A673 (cell line): ENCODE measurements around the gene KAZN.

ENCODE experiments used
- EZH2 ChIP-seq: fragments of 200-600 bp; sonication (generic); IDR thresholded peaks from 2 replicates; pipeline ENCODE4 v1.6.1; 2017; ENCODE audit warnings: borderline replicate concordance, low read depth, mild to moderate bottlenecking, mixed read lengths, antibody characterized with exemption, low read length; ENCODE audit not compliant: poor library complexity, severe bottlenecking
- TF ChIP-seq, protein P1 (sequence below): fragments of 300-800, 200-600 bp; sonication (generic); conservative IDR thresholded peaks from 2 replicates; pipeline ENCODE4 v1.5.1; 2017; ENCODE audit warnings: low read depth, mild to moderate bottlenecking, antibody characterized with exemption, low read length, moderate library complexity, mixed read lengths

- TF ChIP-seq, protein P1, sequence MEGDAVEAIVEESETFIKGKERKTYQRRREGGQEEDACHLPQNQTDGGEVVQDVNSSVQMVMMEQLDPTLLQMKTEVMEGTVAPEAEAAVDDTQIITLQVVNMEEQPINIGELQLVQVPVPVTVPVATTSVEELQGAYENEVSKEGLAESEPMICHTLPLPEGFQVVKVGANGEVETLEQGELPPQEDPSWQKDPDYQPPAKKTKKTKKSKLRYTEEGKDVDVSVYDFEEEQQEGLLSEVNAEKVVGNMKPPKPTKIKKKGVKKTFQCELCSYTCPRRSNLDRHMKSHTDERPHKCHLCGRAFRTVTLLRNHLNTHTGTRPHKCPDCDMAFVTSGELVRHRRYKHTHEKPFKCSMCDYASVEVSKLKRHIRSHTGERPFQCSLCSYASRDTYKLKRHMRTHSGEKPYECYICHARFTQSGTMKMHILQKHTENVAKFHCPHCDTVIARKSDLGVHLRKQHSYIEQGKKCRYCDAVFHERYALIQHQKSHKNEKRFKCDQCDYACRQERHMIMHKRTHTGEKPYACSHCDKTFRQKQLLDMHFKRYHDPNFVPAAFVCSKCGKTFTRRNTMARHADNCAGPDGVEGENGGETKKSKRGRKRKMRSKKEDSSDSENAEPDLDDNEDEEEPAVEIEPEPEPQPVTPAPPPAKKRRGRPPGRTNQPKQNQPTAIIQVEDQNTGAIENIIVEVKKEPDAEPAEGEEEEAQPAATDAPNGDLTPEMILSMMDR, result no peak
- no peak for TF ChIP-seq EZH2
Measured at GRCh38 chr1:15075817-15076216, 477.3 kb downstream of the KAZN start.
